ENCODE measurements around the gene SNCA. TPM values are rescaled to one million over a fixed set of nuclear protein-coding genes. Genes with fewer than 3 reads are reported as not detected.

The SNCA gene
- total and polyA plus RNA-seq, 2 of the 8 experiments (the other 6 are each of a cell fraction or from before 2014, with no cell fraction given), result 8.5 to 16.8 TPM

DNA sequence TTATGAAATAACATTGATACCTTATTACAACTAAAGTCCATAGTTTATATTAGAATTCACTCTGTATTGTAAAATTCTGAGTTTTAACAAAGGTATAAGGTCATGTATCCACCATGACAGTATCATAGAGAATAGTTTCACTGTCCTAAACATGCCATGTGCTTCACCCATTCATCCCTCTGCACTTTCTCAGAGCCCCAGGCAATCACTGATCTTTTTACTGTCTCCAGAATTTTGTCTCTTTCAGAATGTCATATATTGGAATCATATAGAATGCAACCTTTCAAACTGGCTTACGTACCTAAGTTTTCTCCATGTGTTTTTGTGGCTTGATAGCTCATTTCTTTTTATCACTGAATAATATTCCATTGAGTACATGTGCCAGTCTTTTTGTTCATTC is 33.9 kb downstream of the SNCA start (continued):
- TF ChIP-seq, protein P1, sequence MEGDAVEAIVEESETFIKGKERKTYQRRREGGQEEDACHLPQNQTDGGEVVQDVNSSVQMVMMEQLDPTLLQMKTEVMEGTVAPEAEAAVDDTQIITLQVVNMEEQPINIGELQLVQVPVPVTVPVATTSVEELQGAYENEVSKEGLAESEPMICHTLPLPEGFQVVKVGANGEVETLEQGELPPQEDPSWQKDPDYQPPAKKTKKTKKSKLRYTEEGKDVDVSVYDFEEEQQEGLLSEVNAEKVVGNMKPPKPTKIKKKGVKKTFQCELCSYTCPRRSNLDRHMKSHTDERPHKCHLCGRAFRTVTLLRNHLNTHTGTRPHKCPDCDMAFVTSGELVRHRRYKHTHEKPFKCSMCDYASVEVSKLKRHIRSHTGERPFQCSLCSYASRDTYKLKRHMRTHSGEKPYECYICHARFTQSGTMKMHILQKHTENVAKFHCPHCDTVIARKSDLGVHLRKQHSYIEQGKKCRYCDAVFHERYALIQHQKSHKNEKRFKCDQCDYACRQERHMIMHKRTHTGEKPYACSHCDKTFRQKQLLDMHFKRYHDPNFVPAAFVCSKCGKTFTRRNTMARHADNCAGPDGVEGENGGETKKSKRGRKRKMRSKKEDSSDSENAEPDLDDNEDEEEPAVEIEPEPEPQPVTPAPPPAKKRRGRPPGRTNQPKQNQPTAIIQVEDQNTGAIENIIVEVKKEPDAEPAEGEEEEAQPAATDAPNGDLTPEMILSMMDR (IDR thresholded peaks at IDR 0.05; ENCODE audit: control extremely low read depth in 1 of 3, insufficient read depth in 1 of 3, low read depth in 1 of 3, low read length in 3 of 3), result no peak
- TF ChIP-seq TAF1 (IDR thresholded peaks at IDR 0.05; ENCODE audit: low read depth, low read length), result no peak
- TF ChIP-seq GABPA (IDR thresholded peaks at IDR 0.05; ENCODE audit: borderline replicate concordance, insufficient read depth, low read length), result no peak
- TF ChIP-seq CBX5 (IDR thresholded peaks at IDR 0.05; ENCODE audit: low read depth, low read length), result no peak
- TF ChIP-seq BCL11A (IDR thresholded peaks at IDR 0.05; ENCODE audit: low read depth in 2 of 2, low read length in 2 of 2), result no peak
- TF ChIP-seq MAFK (IDR thresholded peaks at IDR 0.05; ENCODE audit: low read depth, low read length), result no peak
